ENCODE data around the gene VPS41.

VPS41 gene

GRCh38 chr7:38886265-38886664 is 22.7 kb downstream of the VPS41 start:
- H3K4me1 ChIP-seq (ENCODE audit: control insufficient read depth, insufficient read depth, low read length), result no peaks in the 10 kb centered on the region
- ChIA-PET POLR2A (no interaction called here), CTCF (no interaction called here)
- TF ChIP-seq ZFP3 (tag by site-specific recombination; IDR thresholded peaks at IDR 0.05; ENCODE audit: low read depth) (no peak), BCL11A (tag by site-specific recombination; IDR thresholded peaks at IDR 0.05; ENCODE audit: low read depth) (no peak), ZNF266 (tag by site-specific recombination; IDR thresholded peaks at IDR 0.05; ENCODE audit: low read depth) (no peak), ZSCAN23 (tag by site-specific recombination; IDR thresholded peaks at IDR 0.05) (no peak), SETDB1 (IDR thresholded peaks at IDR 0.05; ENCODE audit: insufficient read length, low read length) (no peak), ZBTB7A (tag by site-specific recombination; IDR thresholded peaks at IDR 0.05; ENCODE audit: low read depth) (no peak), ZNF510 (tag by site-specific recombination; IDR thresholded peaks at IDR 0.05; ENCODE audit: insufficient replicate concordance) (no peak), ZNF341 (tag by site-specific recombination; IDR thresholded peaks at IDR 0.05; ENCODE audit: low read depth) (no peak), ZIC2 (tag by site-specific recombination; IDR thresholded peaks at IDR 0.05) (no peak), KLF7 (tag by site-specific recombination; IDR thresholded peaks at IDR 0.05; ENCODE audit: borderline replicate concordance) (no peak), OVOL3 (tag by site-specific recombination; IDR thresholded peaks at IDR 0.05) (no peak), ZNF324 (tag by site-specific recombination; IDR thresholded peaks at IDR 0.05) (no peak)
- no peaks in the 10 kb centered on the region for H3K36me3 ChIP-seq (ENCODE audit: control insufficient read depth in 2 of 2, insufficient read depth in 1 of 2, low read length in 2 of 2)
- H3K27ac ChIP-seq (ENCODE audit: extremely low read depth, low read depth, low read length), result no peak overlapping the region
- no peak overlapping the region for H3K4me3 ChIP-seq (ENCODE audit: low read depth, low read length)
- no peaks in the 10 kb centered on the region for H3K9me3 ChIP-seq (ENCODE audit: control insufficient read depth, insufficient read depth, low read depth, low read length)

GRCh38 chr7:38883706-38884105 is 25.3 kb downstream of the VPS41 start:
- H3K27ac ChIP-seq (ENCODE audit: extremely low read depth, low read depth, low read length), result no peak overlapping the region
- POLR2A ChIA-PET, result no interaction called here
- TF ChIP-seq ZNF473 (tag by site-specific recombination; IDR thresholded peaks at IDR 0.05) (no peak), ZNF514 (tag by site-specific recombination; IDR thresholded peaks at IDR 0.05) (no peak), ZNF140 (tag by site-specific recombination; IDR thresholded peaks at IDR 0.05) (no peak), ZNF311 (tag by site-specific recombination; IDR thresholded peaks at IDR 0.05; ENCODE audit: borderline replicate concordance) (no peak), ZFP3 (tag by site-specific recombination; IDR thresholded peaks at IDR 0.05; ENCODE audit: low read depth) (no peak), ZNF660 (tag by site-specific recombination; IDR thresholded peaks at IDR 0.05) (no peak), ZNF266 (tag by site-specific recombination; IDR thresholded peaks at IDR 0.05; ENCODE audit: low read depth) (no peak), ZNF426 (tag by site-specific recombination; IDR thresholded peaks at IDR 0.05) (no peak), TCF7L2 (IDR thresholded peaks at IDR 0.05; ENCODE audit: borderline replicate concordance, low read depth, low read length) (no peak), ZNF223 (tag by site-specific recombination; IDR thresholded peaks at IDR 0.05) (no peak), GFI1B (tag by site-specific recombination; IDR thresholded peaks at IDR 0.05) (no peak), ZNF324 (tag by site-specific recombination; IDR thresholded peaks at IDR 0.05) (no peak), ZNF148 (tag by site-specific recombination; IDR thresholded peaks at IDR 0.05; ENCODE audit: borderline replicate concordance) (no peak), ZNF350 (tag by site-specific recombination; IDR thresholded peaks at IDR 0.05) (no peak), MZF1 (tag by site-specific recombination; IDR thresholded peaks at IDR 0.05; ENCODE audit: borderline replicate concordance) (no peak)
- H3K4me1 ChIP-seq (ENCODE audit: control insufficient read depth, insufficient read depth, low read length), result no peaks in the 10 kb centered on the region
- CTCF ChIA-PET, result interaction anchor here (0.7 kb wide), 1 partner anchor 49 kb away, joined by 3 read pairs; no protein-coding TSS in a partner anchor
- H3K36me3 ChIP-seq (ENCODE audit: control insufficient read depth in 2 of 2, insufficient read depth in 1 of 2, low read length in 2 of 2), result no peaks in the 10 kb centered on the region
- H3K9me3 ChIP-seq (ENCODE audit: control insufficient read depth, insufficient read depth, low read depth, low read length), result no peaks in the 10 kb centered on the region
- no peak overlapping the region for H3K4me3 ChIP-seq (ENCODE audit: low read depth, low read length)

Data from HEK293 (cell line).